ENCODE results near the gene UBQLN4.
"Not testable (repeated sequence)": the region's sequence is repeated elsewhere in the genome, so short reads cannot be mapped to it uniquely, and the experiment has no call there.

The UBQLN4 gene

DNA sequence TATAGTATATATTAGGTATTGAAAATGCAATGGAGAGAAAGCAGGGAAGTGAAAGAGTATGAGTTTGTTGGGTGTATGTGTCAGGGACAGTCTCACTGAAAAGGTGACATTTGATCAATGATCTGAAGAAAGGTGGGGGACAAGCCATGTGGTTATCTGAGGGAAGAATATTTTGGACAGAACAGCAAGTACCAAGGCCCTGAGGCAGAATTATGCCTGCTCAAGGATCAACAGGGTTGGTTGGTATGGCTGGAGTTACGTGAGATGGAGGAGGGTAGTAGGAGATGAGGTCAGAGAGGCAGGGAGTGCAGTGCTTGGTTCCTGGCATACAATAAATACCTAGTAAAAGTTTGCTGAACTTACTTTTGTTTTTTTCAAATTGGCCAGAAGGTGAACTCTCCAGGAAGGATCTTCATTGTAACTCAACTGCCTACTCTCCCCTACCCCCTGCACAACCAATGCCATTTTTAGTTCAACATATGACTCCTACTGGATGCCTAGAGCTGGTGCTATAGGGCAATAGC lies 2.8 kb upstream of the UBQLN4 start:
- DNase-seq, result no peak

DNA sequence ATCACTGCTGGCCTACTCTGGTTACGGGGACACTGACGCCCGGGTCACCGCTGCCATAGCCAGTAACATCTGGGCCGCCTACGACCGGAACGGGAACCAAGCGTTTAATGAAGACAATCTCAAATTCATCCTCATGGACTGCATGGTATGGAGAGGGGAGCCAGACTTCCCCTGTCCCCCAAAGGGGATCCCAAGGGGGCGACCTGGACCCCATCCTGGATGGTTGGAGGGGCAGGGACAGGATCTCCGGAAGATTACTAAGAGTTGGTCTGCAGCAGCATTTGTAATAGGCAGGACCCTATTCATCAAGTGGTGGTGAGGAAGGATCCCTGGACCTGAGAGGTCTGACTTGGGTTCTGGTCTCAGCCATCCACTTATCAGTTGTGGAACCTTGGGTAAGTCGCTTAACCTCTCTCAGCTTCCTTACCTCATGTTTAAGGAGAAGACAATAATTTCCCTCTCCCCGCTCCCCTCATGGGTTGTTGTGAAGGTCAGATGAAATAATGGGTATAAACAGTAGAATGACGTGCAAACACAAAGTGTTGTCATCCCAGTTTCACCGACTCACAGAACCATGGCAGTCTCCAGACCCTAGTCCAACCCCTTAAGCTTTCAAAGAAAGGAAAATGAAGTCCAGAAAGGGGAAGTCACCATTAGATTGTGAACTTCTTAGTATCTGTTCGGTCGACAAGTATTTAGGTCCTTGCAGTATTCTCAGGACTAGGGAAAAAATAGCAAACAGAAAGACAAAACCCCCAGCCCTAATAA lies 1.9 kb upstream of the UBQLN4 start:
- peak; percentile 70 for DNase-seq

DNA sequence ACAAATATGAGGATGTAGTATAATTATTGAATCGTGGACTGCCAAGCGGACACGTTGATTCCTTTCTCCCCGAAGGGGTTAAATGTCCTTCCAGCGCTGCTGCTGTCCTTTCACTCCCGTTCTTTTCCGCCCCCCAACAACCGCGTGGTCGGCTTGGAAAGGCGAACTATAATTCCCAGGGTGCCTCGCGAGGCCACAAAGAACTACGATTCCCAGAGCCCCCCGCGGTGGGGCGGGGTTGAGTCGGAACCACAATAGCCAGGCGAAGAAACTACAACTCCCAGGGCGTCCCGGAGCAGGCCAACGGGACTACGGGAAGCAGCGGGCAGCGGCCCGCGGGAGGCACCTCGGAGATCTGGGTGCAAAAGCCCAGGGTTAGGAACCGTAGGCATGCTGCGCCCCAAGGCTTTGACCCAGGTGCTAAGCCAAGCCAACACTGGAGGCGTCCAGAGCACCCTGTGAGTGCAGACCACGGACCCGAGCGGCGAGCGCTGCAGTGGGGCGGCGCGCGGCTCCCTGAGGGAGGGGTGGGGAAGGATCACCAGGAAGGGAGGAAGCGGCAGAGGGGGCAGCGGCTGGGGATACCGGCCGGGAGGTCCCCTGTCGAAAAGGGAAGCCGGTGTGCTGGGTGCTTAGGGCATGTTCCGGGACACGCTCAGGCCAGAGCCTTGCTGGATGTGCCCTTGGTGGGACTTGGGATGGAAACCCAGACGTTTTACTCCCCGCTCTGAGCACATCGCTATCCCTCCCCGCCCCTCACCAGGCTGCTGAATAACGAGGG lies 1.1 kb upstream of the UBQLN4 start, which contains the start of gene LAMTOR2:
TSS of gene LAMTOR2 (plus strand) at position 283 of the 781 bp plus-strand sequence. CDS start at position 391, 108 bp downstream.
- DNase-seq, result peak; percentile 99

DNA sequence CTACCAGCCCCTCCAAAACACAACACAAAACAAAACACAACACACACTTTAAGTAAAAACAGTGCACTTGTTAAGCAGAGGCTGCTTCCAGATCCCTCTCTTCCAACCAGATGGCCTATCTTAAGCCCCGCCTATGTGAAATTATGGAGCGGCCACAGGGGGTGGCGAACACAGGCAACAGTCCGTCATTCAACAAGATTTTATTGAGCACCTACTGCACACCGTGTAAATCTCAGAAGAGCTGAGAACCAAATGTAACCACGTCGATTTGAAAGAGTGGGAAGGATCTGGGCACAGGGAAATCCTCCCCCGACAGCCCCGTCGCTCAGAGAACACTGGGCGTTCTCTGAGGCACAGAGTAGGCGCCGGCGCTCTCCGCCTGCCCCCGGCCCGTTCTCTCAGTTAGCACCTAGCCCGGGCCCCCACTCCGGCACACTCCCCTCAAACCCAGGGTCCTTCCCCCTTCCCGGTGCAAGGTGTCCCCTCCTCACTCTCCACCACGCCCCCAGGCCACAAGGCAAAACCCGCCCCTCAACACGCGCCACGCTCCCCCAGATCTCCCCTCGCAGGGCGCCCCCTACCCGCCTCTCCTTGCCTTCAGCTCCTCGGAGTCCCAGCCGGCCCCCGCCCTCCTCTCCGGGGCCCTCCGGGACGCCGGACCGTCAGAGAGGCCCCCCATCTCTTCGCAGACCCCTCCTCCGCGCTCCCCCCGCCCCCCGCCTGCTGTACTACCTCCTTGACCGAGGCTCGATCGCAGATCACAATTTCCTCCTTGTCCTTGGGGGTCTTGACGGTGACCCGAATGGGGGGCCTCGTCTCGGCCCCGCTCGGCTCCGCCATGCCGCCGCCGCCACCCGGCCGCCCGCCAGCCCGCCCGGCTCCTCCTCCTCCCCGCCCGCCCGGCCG lies 483 bp downstream of the UBQLN4 start:
- peak; percentile 86 for DNase-seq

DNA sequence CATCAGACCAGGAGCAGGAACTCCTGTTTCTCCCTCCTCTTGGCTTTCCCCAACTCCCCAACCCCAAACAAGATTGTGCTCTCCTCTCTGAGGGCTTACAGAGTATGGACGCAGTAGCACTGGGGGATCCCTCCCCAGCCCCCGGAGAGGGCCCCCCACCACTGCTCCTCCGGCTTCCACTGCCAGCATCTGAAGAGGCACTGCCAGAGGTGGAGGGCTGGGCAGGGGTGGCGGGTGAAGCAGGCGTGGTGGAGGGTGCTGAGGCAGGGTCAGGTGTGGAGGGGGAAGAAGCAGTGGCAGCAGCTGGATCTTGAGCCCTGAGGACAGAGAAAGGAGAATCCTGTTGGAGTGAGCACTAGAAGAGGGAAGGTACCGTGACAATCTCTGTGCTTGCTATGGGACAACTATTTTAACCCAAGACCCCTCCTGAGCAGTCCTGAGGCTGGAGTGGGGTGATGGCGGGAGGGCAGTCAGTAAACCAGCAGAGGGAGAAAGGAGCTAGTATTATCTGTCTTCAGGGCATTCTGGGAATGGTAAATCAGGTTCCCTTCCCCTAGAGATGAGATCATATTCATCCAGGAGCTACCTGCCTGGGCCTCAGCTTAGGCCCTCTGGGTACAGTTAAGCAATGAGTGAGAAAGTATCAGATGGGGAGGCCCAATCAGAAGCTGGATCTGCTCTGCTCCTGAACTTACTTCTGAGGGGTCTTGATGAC lies 2.4 kb downstream of the UBQLN4 start:
- no peak for DNase-seq

DNA sequence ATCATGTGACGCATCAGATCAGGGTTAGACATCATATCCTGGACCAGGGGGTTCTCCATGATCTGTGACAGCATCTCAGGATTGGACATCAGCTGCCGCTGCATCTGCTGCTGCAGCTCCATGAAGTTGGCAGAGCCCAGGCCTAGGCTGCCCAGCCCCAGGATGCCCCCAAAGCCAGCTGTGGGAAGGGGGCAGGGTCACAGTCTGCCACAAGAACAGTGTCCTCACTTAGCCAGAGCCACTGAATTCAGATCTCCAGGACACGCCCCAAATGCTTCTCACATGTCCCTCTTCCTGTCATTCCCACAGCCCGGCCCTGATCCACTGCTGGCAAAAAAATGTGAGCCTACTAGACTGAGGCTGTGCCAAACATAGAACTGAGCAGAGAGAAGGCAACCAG lies 3.2 kb downstream of the UBQLN4 start:
- no peak for DNase-seq

DNA sequence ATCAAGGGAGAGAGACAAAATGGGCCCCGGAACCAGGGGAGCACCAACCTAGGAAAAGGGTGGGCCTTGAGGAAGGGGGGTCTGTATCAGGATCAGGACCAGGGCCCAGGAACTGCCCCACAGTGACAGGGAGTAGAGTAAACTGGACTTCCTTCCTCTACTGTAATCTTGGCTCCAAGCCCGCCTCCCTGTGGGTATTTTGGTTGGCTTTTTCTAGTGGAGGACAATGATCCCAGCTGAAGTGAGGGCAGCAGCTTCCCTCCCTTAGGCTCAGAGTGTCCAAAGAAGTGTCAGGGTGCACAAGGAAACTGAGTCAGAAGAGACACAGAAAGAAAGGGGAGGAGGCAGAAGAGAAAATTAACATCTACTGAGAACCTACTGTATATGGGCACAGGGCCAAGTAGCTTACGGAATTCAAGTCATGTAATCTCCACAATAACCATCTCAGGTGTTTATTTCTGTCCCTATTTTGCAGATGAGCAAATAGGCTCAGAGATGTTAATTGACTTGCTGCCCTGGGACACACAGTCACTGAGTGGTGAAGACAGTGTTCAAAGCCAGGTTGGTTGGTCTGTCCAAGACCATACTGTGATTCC lies 4.8 kb downstream of the UBQLN4 start:
- no peak for DNase-seq

DNA sequence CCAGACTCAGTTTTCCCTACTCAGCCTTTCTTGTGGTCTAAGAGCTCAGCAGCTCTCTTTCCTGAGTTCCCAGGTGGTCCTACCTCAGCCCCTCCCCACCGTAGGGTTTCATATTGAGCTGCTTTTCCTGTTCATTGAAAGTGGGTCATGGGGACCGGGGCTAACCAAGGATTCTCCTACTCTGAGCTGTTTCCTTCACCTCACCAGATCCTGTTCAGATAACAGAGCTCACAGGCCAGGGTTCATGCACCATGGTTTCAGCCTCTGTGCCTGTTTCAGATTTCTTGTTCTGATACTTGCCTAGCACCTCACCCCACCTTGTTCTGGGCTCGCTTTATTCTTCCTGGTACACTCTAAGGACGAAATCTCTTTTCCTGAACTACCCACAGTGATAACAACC lies 8.5 kb downstream of the UBQLN4 start:
- DNase-seq, result no peak

DNA sequence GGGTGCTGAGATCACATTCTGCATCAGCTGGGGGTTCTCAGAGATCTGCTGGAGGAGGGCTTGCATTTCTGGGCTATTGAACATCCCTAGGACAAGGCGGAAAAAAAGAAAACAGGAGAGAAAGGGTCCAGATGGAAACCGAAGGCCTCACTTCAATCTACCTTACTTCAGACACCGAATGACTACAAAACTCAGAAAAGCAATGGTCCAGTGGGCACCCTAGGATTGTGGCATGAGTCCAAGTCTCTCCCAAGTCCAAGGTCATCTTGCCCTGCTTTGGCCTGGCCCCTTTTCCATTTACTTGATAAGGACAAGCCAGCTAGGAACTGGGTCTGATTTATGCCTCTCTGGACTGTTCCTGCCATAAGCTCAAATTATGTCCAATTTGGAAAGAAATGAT lies 10.8 kb downstream of the UBQLN4 start:
- no peak for DNase-seq

DNA sequence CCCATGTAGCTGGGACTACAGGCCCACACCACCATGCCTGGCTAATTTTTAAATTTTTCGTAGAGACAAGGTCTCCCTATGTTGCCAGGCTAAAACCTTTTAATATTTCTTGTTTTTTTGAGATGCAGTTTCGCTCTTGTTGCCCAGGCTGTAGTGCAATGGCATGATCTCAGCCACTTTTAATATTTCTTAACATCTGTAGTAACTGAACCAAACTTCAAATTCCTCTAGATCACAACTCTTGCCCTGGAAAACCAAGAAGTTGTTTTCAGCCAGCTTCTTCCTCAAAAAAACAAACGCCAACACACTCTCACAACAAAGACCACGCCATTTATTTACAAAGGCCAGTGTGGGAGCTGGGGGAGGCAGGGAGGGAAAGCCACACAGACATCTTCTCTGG lies 18.6 kb downstream of the UBQLN4 start:
- not testable (repeated sequence) for DNase-seq

DNA sequence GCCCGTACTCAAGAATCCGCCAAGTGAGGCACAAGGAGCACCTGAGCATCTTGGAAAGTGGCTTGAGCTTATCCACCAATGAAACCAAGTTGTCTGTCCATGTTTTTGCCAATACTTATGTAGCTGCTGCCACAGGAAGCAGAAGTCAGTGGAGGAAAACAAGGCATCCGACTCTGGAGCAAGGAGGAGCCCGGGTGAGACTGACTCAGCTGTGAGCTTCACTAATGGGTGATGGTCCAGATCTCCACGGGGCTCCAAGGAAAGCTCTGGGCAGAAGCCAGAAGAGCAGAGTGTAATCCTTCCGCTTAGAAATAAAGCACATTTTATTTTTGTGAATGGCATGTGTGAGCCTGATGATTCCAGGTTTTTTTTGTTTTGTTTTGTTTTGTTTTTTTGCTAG lies 20.6 kb downstream of the UBQLN4 start:
- no peak for DNase-seq

DNA sequence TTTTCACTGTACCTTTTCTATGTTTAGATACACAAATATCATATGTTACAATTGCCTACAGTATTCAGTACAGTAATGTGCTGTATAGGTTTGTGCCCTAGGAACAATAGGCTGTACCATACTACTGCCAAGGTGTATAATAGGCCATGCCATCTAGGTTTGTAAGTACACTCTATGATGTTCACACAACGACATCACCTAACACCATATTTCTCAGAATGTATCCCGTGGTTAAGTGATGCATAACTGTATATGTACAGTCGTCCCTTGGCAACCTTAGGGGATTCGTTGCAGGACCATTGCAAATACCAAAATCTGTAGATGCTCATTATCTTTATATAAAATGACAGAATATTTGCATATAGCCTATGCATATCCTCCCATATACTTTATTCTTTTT lies 27.0 kb downstream of the UBQLN4 start:
- DNase-seq, result no peak

DNA sequence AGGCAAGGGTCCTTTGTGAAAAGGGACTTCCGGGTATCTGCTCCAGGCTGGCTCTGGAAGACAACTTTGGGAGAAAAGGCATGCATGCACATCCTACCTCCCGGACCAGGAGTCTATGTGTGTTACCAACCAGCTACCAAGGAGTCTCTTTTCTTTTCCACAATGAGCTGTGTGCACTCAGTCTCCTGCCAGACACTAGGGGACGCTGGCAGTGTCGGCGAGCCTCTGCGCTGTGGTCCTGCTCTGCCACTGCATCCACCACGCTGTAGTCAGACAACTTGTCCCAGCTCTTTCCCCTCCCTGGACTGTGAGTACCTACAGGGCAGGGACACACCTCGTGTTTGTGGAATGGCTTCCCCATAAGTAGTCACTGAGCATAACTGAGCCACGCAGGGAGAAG lies 27.7 kb downstream of the UBQLN4 start:
- peak; percentile 82 for DNase-seq

DNA sequence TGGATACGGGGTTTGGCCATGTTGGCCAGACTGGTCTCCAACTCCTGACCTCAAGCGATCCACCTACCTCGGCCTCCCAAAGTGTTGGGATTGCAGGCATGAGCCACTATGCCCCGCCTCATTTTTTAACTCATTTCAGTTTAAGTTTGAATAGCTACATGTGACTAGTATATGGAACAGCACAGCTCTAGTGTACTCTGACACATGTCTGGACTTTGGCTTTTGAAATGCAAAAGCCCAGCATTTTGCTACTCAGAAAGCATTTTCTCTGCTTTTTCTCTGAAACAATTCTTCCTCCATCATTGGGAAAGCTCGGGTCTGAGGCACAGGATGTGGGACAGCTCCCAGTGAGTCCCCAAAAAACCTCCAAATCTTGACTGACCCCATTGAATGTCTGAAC lies 28.8 kb downstream of the UBQLN4 start:
- no peak for DNase-seq

DNA sequence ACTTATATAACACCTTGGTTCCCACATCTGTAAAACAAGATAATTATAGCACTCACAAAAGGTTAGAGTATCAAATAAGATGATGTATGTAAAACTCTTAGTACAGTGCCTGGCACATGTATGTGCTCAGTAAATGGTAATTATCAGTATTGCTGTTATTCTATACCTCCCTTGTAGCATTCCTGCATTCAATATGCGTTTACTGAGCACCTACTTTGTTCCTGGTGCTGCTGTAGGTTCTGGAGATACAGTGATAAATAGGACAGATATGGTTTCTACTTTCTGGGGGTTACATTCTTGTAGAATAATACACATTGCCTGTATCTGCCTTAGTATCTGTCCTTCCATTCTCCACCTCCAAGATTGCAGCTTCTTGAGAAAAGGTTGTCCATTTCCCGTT lies 31.6 kb downstream of the UBQLN4 start:
- DNase-seq, result no peak

DNA sequence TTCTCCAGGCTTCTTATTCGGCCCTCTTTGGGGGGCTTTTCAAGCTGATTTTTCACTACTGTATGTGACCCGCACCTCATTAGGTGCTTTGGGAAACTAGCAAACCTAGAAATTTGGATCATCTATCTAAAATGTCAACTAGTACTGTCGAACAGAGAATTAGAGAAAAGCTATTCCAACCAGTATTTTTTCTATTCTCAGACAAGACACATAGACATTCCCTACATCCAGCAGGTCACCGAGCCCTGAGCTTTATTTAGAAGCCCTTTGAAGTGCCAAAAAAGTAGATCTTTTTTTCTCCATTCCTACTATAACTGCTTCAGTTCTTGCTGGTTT lies 32.5 kb downstream of the UBQLN4 start:
- no peak for DNase-seq

DNA sequence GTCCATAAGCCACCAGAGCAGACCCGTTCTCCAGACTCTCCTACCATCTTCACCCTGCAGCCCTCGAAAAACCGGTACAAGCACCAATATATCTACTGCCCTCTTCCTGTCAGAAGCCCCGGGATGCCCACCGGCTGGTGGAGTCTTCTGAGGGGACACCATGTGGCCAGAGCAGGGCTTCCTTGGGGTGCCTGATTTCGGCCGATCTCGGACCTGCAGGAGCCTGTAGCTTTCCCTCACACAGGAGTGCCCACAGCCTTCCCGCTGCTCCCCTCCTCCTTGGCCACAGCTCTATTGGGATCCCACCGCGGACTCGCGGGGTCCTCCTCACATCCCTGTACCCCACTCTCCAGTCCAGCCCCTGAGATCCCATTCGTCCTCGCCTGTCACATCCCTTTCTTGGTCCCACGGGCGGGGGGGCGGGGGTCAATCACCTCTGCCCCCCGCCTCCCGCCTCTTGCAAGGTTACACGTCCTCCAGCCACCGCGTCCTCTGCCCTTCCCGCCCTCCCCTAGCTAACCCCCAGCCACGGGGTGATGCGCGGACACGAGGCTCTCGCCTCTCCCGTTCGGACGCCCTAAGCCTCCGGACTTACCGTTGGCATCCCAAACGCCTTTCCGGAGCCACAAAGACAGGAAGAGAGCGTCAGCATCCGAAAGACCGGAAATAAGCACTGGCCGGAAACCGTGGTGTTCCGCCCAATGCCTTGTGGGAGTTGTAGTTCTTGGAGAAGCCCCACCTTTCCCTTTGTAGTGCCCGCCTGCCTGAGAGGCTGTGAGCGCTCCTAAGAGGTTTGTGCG lies 33.1 kb downstream of the UBQLN4 start, which contains the start of gene SSR2:
TSS of gene SSR2 (minus strand) at position 659 of the 800 bp plus-strand sequence. CDS start 784 bp downstream, outside the sequence.
- DNase-seq, result peak; percentile 97

DNA sequence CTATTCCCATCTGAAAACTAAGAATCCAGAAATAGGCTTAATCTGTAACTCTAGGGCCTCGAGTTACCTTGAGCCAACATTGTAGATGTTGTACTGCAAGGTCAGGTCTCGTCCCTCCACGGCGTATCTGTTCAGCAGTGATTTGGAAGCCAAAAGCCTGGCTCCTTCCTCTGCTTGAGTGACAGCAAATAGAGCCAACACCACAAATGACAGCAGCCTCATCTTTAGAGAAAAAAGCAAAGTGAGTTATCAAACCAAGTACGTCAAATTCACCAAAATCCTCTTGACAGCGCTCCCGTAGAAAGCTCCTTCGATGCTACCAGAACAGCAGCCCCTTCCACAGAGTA lies 33.7 kb downstream of the UBQLN4 start:
- no peak for DNase-seq

DNA sequence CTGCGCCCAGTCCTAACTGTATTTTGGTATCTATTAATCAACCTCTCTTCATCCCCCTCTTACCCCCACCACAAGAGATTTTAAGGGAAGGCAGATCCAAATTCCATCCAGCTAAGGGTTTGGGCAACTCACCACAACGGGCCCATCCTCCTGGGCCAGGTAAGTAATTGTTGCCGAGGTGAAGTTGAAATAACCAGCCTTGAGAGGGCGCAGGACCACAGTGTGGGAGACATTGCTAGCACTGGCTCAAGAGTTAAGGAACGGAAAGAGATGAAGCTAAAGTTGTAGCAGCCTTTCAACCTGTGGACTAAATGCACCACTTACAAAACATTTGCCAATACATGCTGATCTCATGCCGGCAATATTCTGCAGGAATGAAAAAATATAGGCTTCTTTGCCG lies 38.8 kb downstream of the UBQLN4 start:
- no peak for DNase-seq

DNA sequence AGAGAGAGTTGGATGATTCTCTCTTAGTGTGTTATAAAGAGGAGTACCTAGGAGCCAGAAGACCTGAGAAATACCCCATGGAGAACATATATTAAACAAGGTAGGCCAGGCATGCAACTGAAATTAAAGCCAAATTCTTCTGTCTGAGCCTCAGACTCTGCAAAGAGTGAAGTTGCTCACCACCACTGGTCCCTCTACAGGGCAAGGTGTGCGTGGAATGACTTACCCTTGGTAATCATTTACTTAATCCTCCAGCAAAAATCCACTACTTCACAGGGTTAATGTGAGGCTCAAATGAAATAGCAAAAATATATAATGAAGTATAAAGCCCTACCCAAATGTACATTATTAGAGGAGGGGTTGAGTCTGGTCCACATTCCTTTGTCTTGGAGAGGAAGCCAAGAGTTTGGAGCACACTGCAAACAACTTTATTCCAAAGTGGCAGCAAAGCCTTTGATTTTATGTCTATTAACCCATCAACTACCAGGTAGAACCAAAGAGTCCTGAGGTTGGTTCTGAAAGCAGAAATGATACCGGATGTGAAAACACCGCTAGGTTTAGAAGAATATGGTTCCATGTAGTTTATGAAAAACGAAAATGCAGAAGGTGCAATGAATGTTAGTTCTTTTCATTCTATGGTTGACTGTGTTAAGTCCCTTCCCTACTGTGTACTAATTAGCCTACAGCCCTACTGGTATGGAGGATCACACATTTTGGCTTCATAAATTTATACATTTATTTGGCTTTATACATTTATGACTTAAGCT lies 41.4 kb downstream of the UBQLN4 start:
- no peak for DNase-seq
